Uterus (tissue), 2 donors: Measurements from ENCODE around the gene MPP4.

ENCODE experiments used
- CTCF ChIP-seq, 4 experiments: fragments of 200-600 bp in 2 of 4; fragments of 450-650 bp in 2 of 4; sonication (generic) in 2 of 4; IDR thresholded peaks; one replicate each; pipeline ENCODE4 v1.5.1; 2016 to 2019; ENCODE audit warnings: antibody characterized with exemption in 4 of 4, mild to moderate bottlenecking in 2 of 4, moderate library complexity in 1 of 4
- POLR2A ChIP-seq, 2 donors: fragments of 450-650 bp; IDR thresholded peaks; one replicate each; pipeline ENCODE4 v1.6.1; 2016; ENCODE audit warnings: antibody characterized with exemption in 2 of 2, mild to moderate bottlenecking in 1 of 2, moderate library complexity in 1 of 2

GRCh38 chr2:201696151-201696659 is 2.2 kb downstream of the MPP4 start:
- no peak for TF ChIP-seq CTCF (IDR thresholded peaks at IDR 0.05)
- TF ChIP-seq POLR2A (IDR thresholded peaks at IDR 0.05): no peak
